Smooth muscle cell (in vitro differentiated cells): ENCODE data around the gene RCE1. TPM values are rescaled to one million over a fixed set of nuclear protein-coding genes. Genes with fewer than 3 reads are reported as not detected.

Source experiments
- DNase-seq: peaks from one replicate; lab custom pipeline; 2025; ENCODE audit not compliant: unreplicated experiment; lab: John Stamatoyannopoulos, UW
- H2AFZ ChIP-seq: fragments of 200-600 bp; sonication (generic); 2 replicates; pipeline ENCODE4 v1.6.0; 2016; ENCODE audit warnings: antibody characterized with exemption, low read depth, mild to moderate bottlenecking
- H3F3A ChIP-seq: fragments of 200-600 bp; sonication (generic); 2 replicates; pipeline ENCODE4 v1.6.0; 2017; ENCODE audit warnings: antibody characterized with exemption, low read depth
- H3K27ac ChIP-seq: fragments of 200-600 bp; sonication (generic); 2 replicates; pipeline ENCODE4 v1.5.1; 2016; ENCODE audit warnings: low read depth, mild to moderate bottlenecking
- H3K27me3 ChIP-seq: fragments of 200-600 bp; sonication (generic); 2 replicates; pipeline ENCODE4 v1.6.1; 2016; ENCODE audit warnings: low read depth, mild to moderate bottlenecking
- H3K36me3 ChIP-seq: fragments of 200-600 bp; sonication (generic); 2 replicates; pipeline ENCODE4 v1.5.1; 2016; ENCODE audit warnings: low read depth
- H3K4me1 ChIP-seq: fragments of 200-600 bp; sonication (generic); 2 replicates; pipeline ENCODE4 v1.5.1; 2016; ENCODE audit warnings: low read depth
- H3K4me2 ChIP-seq: fragments of 200-600 bp; sonication (generic); 2 replicates; pipeline ENCODE4 v1.6.0; 2016; ENCODE audit warnings: mild to moderate bottlenecking
- H3K4me3 ChIP-seq: fragments of 200-600 bp; sonication (generic); 2 replicates; pipeline ENCODE4 v1.5.1; 2016; ENCODE audit warnings: mild to moderate bottlenecking
- H3K79me2 ChIP-seq: fragments of 200-600 bp; sonication (generic); 2 replicates; pipeline ENCODE4 v1.6.0; 2016; ENCODE audit warnings: low read depth, mild to moderate bottlenecking
- H3K9ac ChIP-seq: fragments of 200-600 bp; sonication (generic); 2 replicates; pipeline ENCODE4 v1.6.0; 2016; ENCODE audit warnings: low read depth
- H3K9me3 ChIP-seq: fragments of 200-600 bp; sonication (generic); replicated peaks from 2 replicates; pipeline ENCODE4 v1.5.1; 2016; ENCODE audit warnings: low read depth
- H4K20me1 ChIP-seq: fragments of 200-600 bp; sonication (generic); 2 replicates; pipeline ENCODE4 v1.6.0; 2016; ENCODE audit warnings: low read depth
- WGBS: methylation state at CpG from one replicate; pipeline ENCODE4 v1.1.7; 2016; ENCODE audit warnings: low lambda C conversion rate; 5-methylcytosine and 5-hydroxymethylcytosine counted together
- polyA plus RNA-seq: library from polyadenylated mRNA; unstranded; fragments of >200 nt; fragmentation: Nextera tagmentation; extraction: Ambion mirVana; gene quantifications from 2 replicates; pipeline ENCODE4 v1.2.1, GENCODE V29; 2016
- total RNA-seq: library from RNA; depleted of rRNA; stranded (reverse); fragments of >200 nt; gene quantifications from 2 replicates; pipeline ENCODE4 v1.2.3, GENCODE V29; 2014
- TF ChIP-seq, protein P1 (sequence below): fragments of 200-600 bp; sonication (generic); IDR thresholded peaks from 2 replicates; pipeline ENCODE4 v1.5.1; 2017; ENCODE audit warnings: borderline replicate concordance, mild to moderate bottlenecking, antibody characterized with exemption; ENCODE audit not compliant: insufficient read depth, poor library complexity, severe bottlenecking

Gene RCE1
- total and polyA plus RNA-seq, 2 experiments from 2014 or later: 25.2 to 33.5 TPM

DNA sequence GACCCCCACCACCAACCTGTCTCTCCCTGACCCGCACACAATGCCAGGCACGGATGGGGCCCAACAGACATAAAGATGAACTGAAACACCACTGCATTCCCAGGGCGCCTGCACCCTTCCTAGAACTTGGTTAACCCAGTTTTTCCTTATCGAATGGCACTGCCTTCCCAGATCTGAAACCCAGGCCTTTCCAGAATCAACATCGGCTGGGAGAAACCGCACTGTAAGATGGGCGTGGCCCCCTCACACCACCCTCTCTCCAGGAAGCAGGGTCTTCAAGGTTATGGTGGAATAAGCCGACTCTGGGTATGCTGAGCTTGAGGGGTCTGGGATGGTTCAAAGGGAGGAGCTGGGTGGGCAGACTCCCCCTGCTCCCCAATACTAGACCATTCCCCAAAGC is 36.8 kb downstream of the RCE1 start:
- peaks cover 17% of the 10 kb centered on the region for H4K20me1 ChIP-seq
- no peaks in the 10 kb centered on the region for H3K27me3 ChIP-seq
- no peak overlapping the region for H3K27ac ChIP-seq
- 94% methylated on average over 8 of the region's 8 CpGs for WGBS
- H3K36me3 ChIP-seq: no peaks in the 10 kb centered on the region
- H3K4me2 ChIP-seq: no peak overlapping the region
- no peaks in the 10 kb centered on the region for H3F3A ChIP-seq
- no peak overlapping the region for H3K4me3 ChIP-seq
- no peak overlapping the region for H3K9ac ChIP-seq
- DNase-seq: no peak
- peaks cover 6% of the 10 kb centered on the region for H3K4me1 ChIP-seq
- no peak overlapping the region for H2AFZ ChIP-seq
- no peaks in the 10 kb centered on the region for H3K79me2 ChIP-seq
- H3K9me3 ChIP-seq: no peaks in the 10 kb centered on the region
- TF ChIP-seq, protein P1, sequence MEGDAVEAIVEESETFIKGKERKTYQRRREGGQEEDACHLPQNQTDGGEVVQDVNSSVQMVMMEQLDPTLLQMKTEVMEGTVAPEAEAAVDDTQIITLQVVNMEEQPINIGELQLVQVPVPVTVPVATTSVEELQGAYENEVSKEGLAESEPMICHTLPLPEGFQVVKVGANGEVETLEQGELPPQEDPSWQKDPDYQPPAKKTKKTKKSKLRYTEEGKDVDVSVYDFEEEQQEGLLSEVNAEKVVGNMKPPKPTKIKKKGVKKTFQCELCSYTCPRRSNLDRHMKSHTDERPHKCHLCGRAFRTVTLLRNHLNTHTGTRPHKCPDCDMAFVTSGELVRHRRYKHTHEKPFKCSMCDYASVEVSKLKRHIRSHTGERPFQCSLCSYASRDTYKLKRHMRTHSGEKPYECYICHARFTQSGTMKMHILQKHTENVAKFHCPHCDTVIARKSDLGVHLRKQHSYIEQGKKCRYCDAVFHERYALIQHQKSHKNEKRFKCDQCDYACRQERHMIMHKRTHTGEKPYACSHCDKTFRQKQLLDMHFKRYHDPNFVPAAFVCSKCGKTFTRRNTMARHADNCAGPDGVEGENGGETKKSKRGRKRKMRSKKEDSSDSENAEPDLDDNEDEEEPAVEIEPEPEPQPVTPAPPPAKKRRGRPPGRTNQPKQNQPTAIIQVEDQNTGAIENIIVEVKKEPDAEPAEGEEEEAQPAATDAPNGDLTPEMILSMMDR: no peak

GRCh38 chr11:66880496-66881450 is 37.5 kb downstream of the RCE1 start:
- no peak overlapping the region for H3K4me3 ChIP-seq
- no peaks in the 10 kb centered on the region for H3K9me3 ChIP-seq
- no peak for DNase-seq
- H3K27me3 ChIP-seq: no peaks in the 10 kb centered on the region
- WGBS: 87% methylated on average over 14 of the region's 14 CpGs
- no peak overlapping the region for H2AFZ ChIP-seq
- H3F3A ChIP-seq: no peaks in the 10 kb centered on the region
- no peak overlapping the region for H3K9ac ChIP-seq
- no peaks in the 10 kb centered on the region for H3K36me3 ChIP-seq
- TF ChIP-seq, protein P1: no peak
- H3K4me1 ChIP-seq: peaks cover 6% of the 10 kb centered on the region
- H3K79me2 ChIP-seq: no peaks in the 10 kb centered on the region
- H3K27ac ChIP-seq: no peak overlapping the region
- H4K20me1 ChIP-seq: peaks cover 17% of the 10 kb centered on the region
- H3K4me2 ChIP-seq: no peak overlapping the region

GRCh38 chr11:66881451-66881835 is 38.2 kb downstream of the RCE1 start:
- Histone ChIP-seq H3K9ac (no peak overlapping the region), H3K27me3 (no peaks in the 10 kb centered on the region), H2AFZ (no peak overlapping the region), H3K9me3 (no peaks in the 10 kb centered on the region), H3K4me1 (peaks cover 6% of the 10 kb centered on the region), H3K36me3 (no peaks in the 10 kb centered on the region), H3F3A (no peaks in the 10 kb centered on the region), H3K27ac (no peak overlapping the region), H3K79me2 (no peaks in the 10 kb centered on the region), H4K20me1 (peaks cover 17% of the 10 kb centered on the region), H3K4me3 (no peak overlapping the region), H3K4me2 (no peak overlapping the region)
- WGBS: 93% methylated on average over 10 of the region's 10 CpGs
- TF ChIP-seq, protein P1: no peak
- DNase-seq: no peak
